Calu3 (cell line): ENCODE results near the gene GMPPA. TPM values are rescaled to one million over a fixed set of nuclear protein-coding genes. Genes with fewer than 3 reads are reported as not detected.

Experiments used
- BruUV-seq: library from RNA; stranded (reverse); fragments of 400-500 nt; replicated peaks from 2 replicates; lab custom pipeline; 2021; lab: Mats Ljungman, UMichigan
- CTCF ChIA-PET: fragments of 300-600 bp; sonication (Branson Sonifier 250); formaldehyde crosslinking; loops from one replicate; lab custom pipeline; 2022; ENCODE audit warnings: antibody characterized with exemption; lab: Charles Lee
- DNase-seq: peaks from one replicate; pipeline ENCODE4 v3.0.0; 2022
- H3K27ac Mint-ChIP-seq: one replicate; pipeline ENCODE4 v1.8.0; 2022; ENCODE audit warnings: mixed read lengths; ENCODE audit not compliant: unreplicated experiment
- H3K27me3 Mint-ChIP-seq: one replicate; pipeline ENCODE4 v1.8.0; 2022; ENCODE audit warnings: mixed read lengths; ENCODE audit not compliant: unreplicated experiment
- H3K36me3 Mint-ChIP-seq: one replicate; pipeline ENCODE4 v1.8.0; 2022; ENCODE audit warnings: mild to moderate bottlenecking, moderate library complexity, mixed read lengths; ENCODE audit not compliant: insufficient read depth, unreplicated experiment
- H3K4me1 Mint-ChIP-seq: one replicate; pipeline ENCODE4 v1.8.0; 2022; ENCODE audit warnings: mild to moderate bottlenecking, low read depth, mixed read lengths; ENCODE audit not compliant: unreplicated experiment
- H3K4me3 Mint-ChIP-seq: one replicate; pipeline ENCODE4 v1.8.0; 2022; ENCODE audit warnings: mild to moderate bottlenecking, low read depth, moderate library complexity, mixed read lengths; ENCODE audit not compliant: unreplicated experiment
- H3K9me3 Mint-ChIP-seq: one replicate; pipeline ENCODE4 v1.8.0; 2022; ENCODE audit warnings: low read depth, mixed read lengths; ENCODE audit not compliant: unreplicated experiment
- intact Hi-C: fragments of 100-400 bp; cut with micrococcal nuclease; formaldehyde crosslinking; loops from one replicate; pipeline ENCODE4 v1.10.0; 2022; ENCODE audit not compliant: unreplicated experiment
- total RNA-seq: library from RNA; stranded (reverse); gene quantifications from 2 replicates; pipeline ENCODE4 v1.2.3, GENCODE V29; 2022
- TF ChIP-seq, protein P1 (sequence below): fragments of 200-600 bp; IDR thresholded peaks from one replicate; pipeline ENCODE4 v1.8.0; 2022; ENCODE audit warnings: antibody characterized with exemption; ENCODE audit not compliant: unreplicated experiment

The GMPPA gene
- total RNA-seq, 1 experiment from 2014 or later = 53.0 TPM

DNA sequence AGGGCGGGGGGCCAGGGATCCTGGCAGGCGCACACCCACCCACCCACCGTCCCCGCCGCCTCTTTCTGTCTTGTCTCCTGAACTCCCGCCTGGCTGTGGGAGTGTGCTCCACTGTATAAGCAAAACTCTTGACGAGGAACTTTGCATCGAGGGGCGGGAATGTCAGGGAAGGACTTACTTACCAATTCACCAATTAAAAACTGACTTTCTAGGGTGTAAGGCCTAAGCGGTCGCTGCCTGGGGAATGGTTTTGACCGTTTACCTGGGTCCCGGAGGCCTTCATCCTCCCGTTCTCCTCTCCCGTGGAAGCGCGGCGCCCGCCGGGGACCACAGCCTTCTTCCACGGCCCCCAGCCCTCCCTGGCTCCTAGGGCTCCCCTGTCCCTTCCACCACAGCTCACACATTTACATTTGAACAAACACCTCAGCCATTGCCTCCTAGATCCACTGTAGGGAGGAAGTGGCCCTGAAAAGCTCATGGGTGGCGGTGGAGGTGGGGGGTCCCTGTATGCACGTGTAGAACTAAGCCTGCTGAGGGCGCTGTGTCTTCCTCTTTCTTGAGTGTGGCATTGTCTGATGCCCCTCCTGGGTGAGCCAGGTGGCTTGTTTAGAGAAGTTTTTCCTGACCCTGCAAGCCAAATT is 24.5 kb downstream of the GMPPA start:
- Mint-ChIP-seq H3K27ac (no peak overlapping the region), H3K4me1 (peaks cover 25% of the 10 kb centered on the region), H3K36me3 (no peaks in the 10 kb centered on the region), H3K4me3 (peak overlapping the region; percentile 23), H3K27me3 (peaks cover 77% of the 10 kb centered on the region), H3K9me3 (no peaks in the 10 kb centered on the region)
- intact Hi-C loops = loop anchor here (5.0 kb wide), 1 partner anchor 46 kb away; no protein-coding TSS in a partner anchor
- CTCF ChIA-PET = interaction anchor here (0.7 to 1.4 kb wide), 3 partner anchors 14 to 41 kb away, joined by 3 to 8 read pairs (median 5); partner anchors contain the start of gene GMPPA
- no peak for DNase-seq
- no TSS peak for BruUV-seq
- TF ChIP-seq, protein P1, sequence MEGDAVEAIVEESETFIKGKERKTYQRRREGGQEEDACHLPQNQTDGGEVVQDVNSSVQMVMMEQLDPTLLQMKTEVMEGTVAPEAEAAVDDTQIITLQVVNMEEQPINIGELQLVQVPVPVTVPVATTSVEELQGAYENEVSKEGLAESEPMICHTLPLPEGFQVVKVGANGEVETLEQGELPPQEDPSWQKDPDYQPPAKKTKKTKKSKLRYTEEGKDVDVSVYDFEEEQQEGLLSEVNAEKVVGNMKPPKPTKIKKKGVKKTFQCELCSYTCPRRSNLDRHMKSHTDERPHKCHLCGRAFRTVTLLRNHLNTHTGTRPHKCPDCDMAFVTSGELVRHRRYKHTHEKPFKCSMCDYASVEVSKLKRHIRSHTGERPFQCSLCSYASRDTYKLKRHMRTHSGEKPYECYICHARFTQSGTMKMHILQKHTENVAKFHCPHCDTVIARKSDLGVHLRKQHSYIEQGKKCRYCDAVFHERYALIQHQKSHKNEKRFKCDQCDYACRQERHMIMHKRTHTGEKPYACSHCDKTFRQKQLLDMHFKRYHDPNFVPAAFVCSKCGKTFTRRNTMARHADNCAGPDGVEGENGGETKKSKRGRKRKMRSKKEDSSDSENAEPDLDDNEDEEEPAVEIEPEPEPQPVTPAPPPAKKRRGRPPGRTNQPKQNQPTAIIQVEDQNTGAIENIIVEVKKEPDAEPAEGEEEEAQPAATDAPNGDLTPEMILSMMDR = no peak

DNA sequence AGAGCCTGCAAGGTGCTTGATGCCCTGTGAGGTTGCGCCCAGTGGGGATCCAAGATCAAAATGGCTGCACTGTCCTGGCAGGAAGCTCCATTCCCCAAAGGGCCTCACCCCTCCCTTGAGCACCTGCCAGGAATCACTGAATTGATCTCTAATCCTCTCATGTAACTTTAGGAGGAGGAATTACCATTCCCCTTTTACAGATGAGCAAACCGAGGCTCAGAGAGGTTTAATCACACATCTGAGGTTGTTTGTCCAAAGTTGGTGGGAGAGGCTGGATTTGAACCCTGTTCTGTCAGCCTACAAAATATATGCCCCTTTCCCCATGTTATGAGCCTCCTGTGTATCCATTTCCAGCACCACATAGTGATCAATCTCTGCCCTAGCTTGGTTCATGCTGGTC is 26.1 kb downstream of the GMPPA start:
- CTCF ChIA-PET = interaction anchor here (1.4 kb wide), 1 partner anchor 12 kb away, joined by 5 read pairs; no protein-coding TSS in a partner anchor
- Mint-ChIP-seq H3K27ac (no peak overlapping the region), H3K4me1 (peaks cover 25% of the 10 kb centered on the region), H3K27me3 (peaks cover 77% of the 10 kb centered on the region), H3K4me3 (no peak overlapping the region), H3K36me3 (no peaks in the 10 kb centered on the region), H3K9me3 (no peaks in the 10 kb centered on the region)
- intact Hi-C loops = loop anchor here (5.0 kb wide), 1 partner anchor 48 kb away; no protein-coding TSS in a partner anchor
- DNase-seq = no peak
- TF ChIP-seq, protein P1 = no peak
- BruUV-seq = no TSS peak

DNA sequence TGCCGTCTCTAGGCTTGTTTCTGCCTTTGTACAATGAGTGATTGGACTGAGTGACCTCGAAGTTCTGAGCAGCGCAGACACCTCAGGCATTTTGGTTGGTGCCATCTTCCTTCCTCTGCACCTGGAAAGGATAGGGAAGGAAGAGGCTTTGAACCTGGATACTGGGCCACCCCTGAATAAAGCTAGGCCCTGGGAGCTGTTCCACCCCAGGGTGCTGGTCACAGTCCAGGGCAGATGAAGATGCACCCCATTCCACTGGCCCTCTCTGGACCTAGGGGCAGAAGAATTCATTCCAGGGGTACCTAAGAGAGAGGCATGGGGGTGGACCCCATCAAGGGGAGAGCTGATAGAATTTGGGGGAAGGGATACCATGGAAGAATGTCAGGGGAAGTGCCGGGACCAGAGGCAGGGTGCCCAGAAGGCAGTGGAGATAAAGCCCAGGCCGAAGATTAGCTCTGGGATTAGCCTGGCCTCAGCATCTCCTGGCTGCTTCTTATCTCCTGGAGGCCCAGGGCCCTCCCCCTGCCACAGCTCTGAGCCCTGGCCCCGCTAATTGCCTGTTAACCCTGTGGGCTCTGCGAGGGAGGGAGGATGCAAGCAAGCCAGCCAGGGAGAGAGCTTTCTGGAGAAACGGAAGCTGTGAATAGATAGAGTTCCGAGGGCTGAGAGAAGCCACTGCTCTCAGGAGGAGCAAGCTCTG is 27.0 kb downstream of the GMPPA start:
- TF ChIP-seq, protein P1 = no peak
- Mint-ChIP-seq H3K27me3 (peaks cover 77% of the 10 kb centered on the region), H3K9me3 (no peaks in the 10 kb centered on the region), H3K4me1 (peaks cover 25% of the 10 kb centered on the region), H3K36me3 (no peaks in the 10 kb centered on the region), H3K4me3 (no peak overlapping the region), H3K27ac (no peak overlapping the region)
- no peak for DNase-seq
- intact Hi-C loops = no loop called here
- CTCF ChIA-PET = interaction anchor here (0.6 to 1.0 kb wide), 2 partner anchors 30 to 161 kb away, joined by 3 read pairs; a partner anchor contains a TSS
- BruUV-seq = no TSS peak

DNA sequence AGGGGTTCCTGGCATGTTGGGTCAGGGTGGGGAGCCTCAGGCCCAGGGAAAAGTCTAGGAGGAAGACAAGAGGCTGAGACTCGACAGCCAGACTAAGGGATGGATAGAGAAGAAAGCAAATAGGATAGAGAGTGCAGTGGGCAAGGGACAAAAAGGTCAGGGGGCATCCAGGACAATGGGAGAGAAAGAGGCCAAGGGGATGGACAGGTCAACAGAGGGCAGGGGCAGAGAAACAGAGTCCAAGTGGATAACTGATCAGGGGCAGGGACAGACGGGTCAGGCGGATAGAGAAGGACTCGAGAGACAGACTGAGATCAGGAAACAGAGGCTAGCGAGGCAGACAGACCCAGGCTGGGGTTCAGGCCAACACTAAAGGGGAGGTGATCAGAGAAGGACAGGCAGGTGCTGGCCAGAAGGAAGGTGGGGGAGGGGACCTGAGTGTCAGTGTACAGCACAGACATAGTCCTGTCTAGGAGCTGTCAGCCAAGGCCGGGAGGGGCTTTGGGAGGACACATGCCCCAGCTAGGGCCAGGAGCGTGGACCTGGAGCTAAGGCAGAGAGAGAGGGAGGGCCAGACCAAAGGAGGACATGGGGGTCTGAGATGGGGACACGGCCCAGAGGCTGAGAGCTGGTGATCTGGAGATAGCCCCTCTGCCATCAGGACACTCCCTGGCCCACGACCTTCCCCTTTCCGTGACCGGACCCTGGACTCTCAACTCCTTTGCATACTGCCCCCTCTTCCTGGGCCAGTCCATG is 27.8 kb downstream of the GMPPA start:
- TF ChIP-seq, protein P1 = no peak
- no peak overlapping the region for H3K4me3 Mint-ChIP-seq

More for the DNA sequence above, 27.8 kb downstream of the GMPPA start:
- CTCF ChIA-PET = interaction anchor here (1.0 to 4.1 kb wide), 6 partner anchors 11 to 96 kb away, joined by 3 to 74 read pairs (median 5); a partner anchor contains a TSS
- Mint-ChIP-seq H3K9me3 (no peaks in the 10 kb centered on the region), H3K4me1 (peaks cover 20% of the 10 kb centered on the region), H3K36me3 (no peaks in the 10 kb centered on the region), H3K27me3 (peaks cover 77% of the 10 kb centered on the region), H3K27ac (no peak overlapping the region)
- no TSS peak for BruUV-seq
- no peak for DNase-seq
- intact Hi-C loops = no loop called here
